ENCODE measurements around the gene SPOCD1. TPM values are rescaled to one million over a fixed set of nuclear protein-coding genes. Genes with fewer than 3 reads are reported as not detected.

SPOCD1 gene
- total RNA-seq, 1 experiment from 2014 or later, result 0.66 TPM

DNA sequence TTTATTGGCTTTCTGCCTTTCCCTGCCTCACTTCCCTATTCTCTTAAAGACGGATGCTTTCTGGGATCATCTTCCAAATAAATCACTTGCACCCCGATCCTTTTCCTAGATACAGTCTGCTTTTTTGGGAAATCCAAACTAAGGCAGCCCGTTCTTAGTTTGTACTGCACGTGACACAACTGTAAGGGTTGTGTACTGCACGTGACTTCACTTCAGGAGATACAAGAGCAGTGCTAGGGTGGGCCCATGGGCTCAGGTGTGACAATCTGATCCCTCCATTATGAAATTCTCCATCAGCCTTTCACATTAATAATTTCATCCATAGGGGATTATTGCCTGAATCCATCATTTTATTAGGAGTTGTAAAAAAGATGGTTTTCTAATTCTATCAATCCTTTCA is 33.8 kb upstream of the SPOCD1 start:
- CTCF ChIA-PET, result no interaction called here
- DNase-seq, result no peak
- H3K36me3 Mint-ChIP-seq (ENCODE audit: insufficient read depth, unreplicated experiment), result no peaks in the 10 kb centered on the region
- no peaks in the 10 kb centered on the region for H3K4me1 Mint-ChIP-seq (ENCODE audit: low read depth, unreplicated experiment)
- no peak overlapping the region for H3K4me3 ChIP-seq (ENCODE audit: low read depth, low read length)
- no TSS peak for BruUV-seq (replicated peaks)
- no peaks in the 10 kb centered on the region for H3K27me3 ChIP-seq (replicated peaks; ENCODE audit: control insufficient read depth, insufficient read depth, low read length)
- no peaks in the 10 kb centered on the region for H3K9me3 ChIP-seq
- H3K27me3 Mint-ChIP-seq (ENCODE audit: insufficient read depth, unreplicated experiment), result no peaks in the 10 kb centered on the region
- peaks cover 3% of the 10 kb centered on the region for H3K4me1 ChIP-seq
- TF ChIP-seq, protein P1, sequence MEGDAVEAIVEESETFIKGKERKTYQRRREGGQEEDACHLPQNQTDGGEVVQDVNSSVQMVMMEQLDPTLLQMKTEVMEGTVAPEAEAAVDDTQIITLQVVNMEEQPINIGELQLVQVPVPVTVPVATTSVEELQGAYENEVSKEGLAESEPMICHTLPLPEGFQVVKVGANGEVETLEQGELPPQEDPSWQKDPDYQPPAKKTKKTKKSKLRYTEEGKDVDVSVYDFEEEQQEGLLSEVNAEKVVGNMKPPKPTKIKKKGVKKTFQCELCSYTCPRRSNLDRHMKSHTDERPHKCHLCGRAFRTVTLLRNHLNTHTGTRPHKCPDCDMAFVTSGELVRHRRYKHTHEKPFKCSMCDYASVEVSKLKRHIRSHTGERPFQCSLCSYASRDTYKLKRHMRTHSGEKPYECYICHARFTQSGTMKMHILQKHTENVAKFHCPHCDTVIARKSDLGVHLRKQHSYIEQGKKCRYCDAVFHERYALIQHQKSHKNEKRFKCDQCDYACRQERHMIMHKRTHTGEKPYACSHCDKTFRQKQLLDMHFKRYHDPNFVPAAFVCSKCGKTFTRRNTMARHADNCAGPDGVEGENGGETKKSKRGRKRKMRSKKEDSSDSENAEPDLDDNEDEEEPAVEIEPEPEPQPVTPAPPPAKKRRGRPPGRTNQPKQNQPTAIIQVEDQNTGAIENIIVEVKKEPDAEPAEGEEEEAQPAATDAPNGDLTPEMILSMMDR (IDR thresholded peaks at IDR 0.05; ENCODE audit: insufficient read depth in 1 of 2, low read depth in 1 of 2, low read length in 1 of 2, severe bottlenecking in 1 of 2, unreplicated experiment in 1 of 2), result no peak
- POLR2A ChIA-PET, result no interaction called here
- H3K36me3 ChIP-seq (ENCODE audit: control insufficient read depth, insufficient read depth, low read length), result no peaks in the 10 kb centered on the region
- H3K9me3 Mint-ChIP-seq (ENCODE audit: unreplicated experiment), result no peaks in the 10 kb centered on the region
- no peak overlapping the region for H3K4me3 Mint-ChIP-seq (ENCODE audit: unreplicated experiment)
- no peak overlapping the region for H3K27ac Mint-ChIP-seq (ENCODE audit: unreplicated experiment)
- intact Hi-C loops (cut with micrococcal nuclease; ENCODE audit: unreplicated experiment), result no loop called here

DNA sequence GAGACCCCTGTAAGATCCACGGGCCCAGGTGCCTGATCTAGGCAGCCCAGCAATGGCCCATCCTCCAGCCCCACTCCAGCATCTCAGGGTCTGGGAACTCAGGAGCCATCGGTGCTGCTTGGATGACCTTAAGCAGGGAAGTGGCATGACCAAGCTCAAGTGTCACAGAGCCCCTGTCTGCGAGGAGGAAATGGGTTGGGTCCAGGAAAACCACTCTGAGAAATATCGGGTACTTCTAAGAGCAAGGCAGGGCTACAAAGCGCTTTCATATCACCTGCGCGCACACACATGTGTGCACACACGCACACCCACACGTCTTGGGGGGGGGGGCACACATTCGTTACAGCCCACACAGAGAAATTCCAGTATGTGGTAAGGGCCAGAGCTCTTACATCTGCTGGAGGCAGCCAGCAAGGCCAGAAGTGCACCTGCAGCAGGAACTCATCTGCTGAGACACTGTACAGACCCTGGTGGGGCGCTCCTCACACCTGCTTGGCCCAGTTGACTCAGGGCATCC is 32.6 kb upstream of the SPOCD1 start:
- no peaks in the 10 kb centered on the region for H3K36me3 Mint-ChIP-seq (ENCODE audit: insufficient read depth, unreplicated experiment)
- no peaks in the 10 kb centered on the region for H3K27me3 Mint-ChIP-seq (ENCODE audit: insufficient read depth, unreplicated experiment)
- Histone ChIP-seq H3K9me3 (no peaks in the 10 kb centered on the region), H3K27me3 (replicated peaks; ENCODE audit: control insufficient read depth, insufficient read depth, low read length) (no peaks in the 10 kb centered on the region), H3K4me3 (ENCODE audit: low read depth, low read length) (no peak overlapping the region), H3K36me3 (ENCODE audit: control insufficient read depth, insufficient read depth, low read length) (no peaks in the 10 kb centered on the region), H3K4me1 (no peaks in the 10 kb centered on the region)
- no peaks in the 10 kb centered on the region for H3K4me1 Mint-ChIP-seq (ENCODE audit: low read depth, unreplicated experiment)
- no TSS peak for BruUV-seq (replicated peaks)
- ChIA-PET CTCF (no interaction called here), POLR2A (interaction anchor here (1.0 kb wide), 1 partner anchor 96 kb away, joined by 3 read pairs; no protein-coding TSS in a partner anchor)
- no peak overlapping the region for H3K27ac Mint-ChIP-seq (ENCODE audit: unreplicated experiment)
- TF ChIP-seq, protein P1 (IDR thresholded peaks at IDR 0.05; ENCODE audit: insufficient read depth in 1 of 2, low read depth in 1 of 2, low read length in 1 of 2, severe bottlenecking in 1 of 2, unreplicated experiment in 1 of 2), result no peak
- intact Hi-C loops (cut with micrococcal nuclease; ENCODE audit: unreplicated experiment), result no loop called here
- no peaks in the 10 kb centered on the region for H3K9me3 Mint-ChIP-seq (ENCODE audit: unreplicated experiment)
- H3K4me3 Mint-ChIP-seq (ENCODE audit: unreplicated experiment), result no peak overlapping the region
- DNase-seq, result no peak

DNA sequence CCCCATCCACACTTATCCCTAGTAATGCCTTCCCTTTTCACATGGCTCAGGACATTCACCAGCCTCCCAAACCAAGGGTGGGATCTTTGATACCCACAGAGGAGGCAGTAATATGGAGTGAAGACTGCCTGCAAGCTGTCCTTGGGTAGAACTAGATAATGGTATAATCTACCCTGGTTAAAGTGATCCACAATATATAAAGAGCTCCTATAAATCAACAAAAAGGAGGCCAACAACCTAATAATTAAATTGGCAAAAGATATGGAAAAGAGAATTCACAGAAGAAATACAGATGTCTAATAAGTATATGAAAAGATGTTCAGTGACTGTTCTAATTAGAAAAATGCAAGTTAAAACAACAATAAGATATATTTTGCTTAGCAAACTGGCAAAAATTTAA is 30.7 kb upstream of the SPOCD1 start:
- Histone ChIP-seq H3K4me1 (no peaks in the 10 kb centered on the region), H3K4me3 (ENCODE audit: low read depth, low read length) (no peak overlapping the region), H3K36me3 (ENCODE audit: control insufficient read depth, insufficient read depth, low read length) (no peaks in the 10 kb centered on the region), H3K27me3 (replicated peaks; ENCODE audit: control insufficient read depth, insufficient read depth, low read length) (no peaks in the 10 kb centered on the region), H3K9me3 (no peaks in the 10 kb centered on the region)
- no peaks in the 10 kb centered on the region for H3K27me3 Mint-ChIP-seq (ENCODE audit: insufficient read depth, unreplicated experiment)
- TF ChIP-seq, protein P1 (IDR thresholded peaks at IDR 0.05; ENCODE audit: insufficient read depth in 1 of 2, low read depth in 1 of 2, low read length in 1 of 2, severe bottlenecking in 1 of 2, unreplicated experiment in 1 of 2), result no peak
- H3K27ac Mint-ChIP-seq (ENCODE audit: unreplicated experiment), result no peak overlapping the region
- ChIA-PET POLR2A (no interaction called here), CTCF (no interaction called here)
- DNase-seq, result no peak
- H3K4me3 Mint-ChIP-seq (ENCODE audit: unreplicated experiment), result no peak overlapping the region
- H3K36me3 Mint-ChIP-seq (ENCODE audit: insufficient read depth, unreplicated experiment), result no peaks in the 10 kb centered on the region
- intact Hi-C loops (cut with micrococcal nuclease; ENCODE audit: unreplicated experiment), result no loop called here
- no TSS peak for BruUV-seq (replicated peaks)
- no peaks in the 10 kb centered on the region for H3K9me3 Mint-ChIP-seq (ENCODE audit: unreplicated experiment)
- no peaks in the 10 kb centered on the region for H3K4me1 Mint-ChIP-seq (ENCODE audit: low read depth, unreplicated experiment)
